ENCODE measurements around the gene PNLIP.

Gene PNLIP

GRCh38 chr10:116587878-116588591 lies 42.3 kb downstream of the PNLIP start:
- peak; percentile 23 for DNase-seq (ENCODE audit: low spot score)

DNA sequence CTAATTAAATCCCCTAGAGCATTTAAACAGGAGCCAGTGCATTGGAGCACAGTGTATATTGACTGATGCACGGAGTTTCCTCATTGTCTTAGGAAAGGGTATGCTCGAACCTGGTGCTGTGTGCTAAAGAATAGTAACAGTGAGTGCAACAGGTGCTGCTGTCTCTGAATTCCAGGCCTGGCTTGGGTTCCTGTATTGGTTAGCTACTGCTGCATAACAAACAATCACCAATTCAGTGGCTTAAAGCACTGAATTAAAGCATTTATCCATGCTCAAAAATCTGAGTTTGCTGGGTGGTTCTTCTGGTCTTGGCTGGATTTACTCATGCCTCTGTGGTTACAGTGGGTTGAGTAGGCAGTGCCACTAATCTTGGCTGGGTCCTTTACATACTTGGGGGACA lies 43.3 kb downstream of the PNLIP start:
- DNase-seq (ENCODE audit: low spot score) = no peak

DNA sequence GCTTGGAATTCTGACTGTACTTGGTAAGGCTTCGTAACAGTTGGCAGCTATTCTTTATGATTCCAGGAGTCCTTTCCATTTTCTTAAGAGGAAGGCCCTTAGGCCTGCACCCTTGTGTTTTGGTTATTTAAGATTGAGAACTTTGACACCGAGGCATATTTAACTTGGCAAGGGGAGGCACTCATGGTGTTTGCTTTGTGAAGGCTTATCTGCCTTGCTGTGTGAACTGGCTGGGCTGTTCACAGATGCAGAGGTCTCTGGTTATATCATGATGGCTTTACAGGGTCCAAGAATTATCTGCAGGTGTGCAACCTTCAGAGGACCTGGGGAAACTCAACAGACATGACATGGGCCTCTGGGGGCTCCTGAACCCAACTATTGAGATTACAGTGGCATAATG lies 44.2 kb downstream of the PNLIP start:
- DNase-seq (ENCODE audit: low spot score) = no peak

DNA sequence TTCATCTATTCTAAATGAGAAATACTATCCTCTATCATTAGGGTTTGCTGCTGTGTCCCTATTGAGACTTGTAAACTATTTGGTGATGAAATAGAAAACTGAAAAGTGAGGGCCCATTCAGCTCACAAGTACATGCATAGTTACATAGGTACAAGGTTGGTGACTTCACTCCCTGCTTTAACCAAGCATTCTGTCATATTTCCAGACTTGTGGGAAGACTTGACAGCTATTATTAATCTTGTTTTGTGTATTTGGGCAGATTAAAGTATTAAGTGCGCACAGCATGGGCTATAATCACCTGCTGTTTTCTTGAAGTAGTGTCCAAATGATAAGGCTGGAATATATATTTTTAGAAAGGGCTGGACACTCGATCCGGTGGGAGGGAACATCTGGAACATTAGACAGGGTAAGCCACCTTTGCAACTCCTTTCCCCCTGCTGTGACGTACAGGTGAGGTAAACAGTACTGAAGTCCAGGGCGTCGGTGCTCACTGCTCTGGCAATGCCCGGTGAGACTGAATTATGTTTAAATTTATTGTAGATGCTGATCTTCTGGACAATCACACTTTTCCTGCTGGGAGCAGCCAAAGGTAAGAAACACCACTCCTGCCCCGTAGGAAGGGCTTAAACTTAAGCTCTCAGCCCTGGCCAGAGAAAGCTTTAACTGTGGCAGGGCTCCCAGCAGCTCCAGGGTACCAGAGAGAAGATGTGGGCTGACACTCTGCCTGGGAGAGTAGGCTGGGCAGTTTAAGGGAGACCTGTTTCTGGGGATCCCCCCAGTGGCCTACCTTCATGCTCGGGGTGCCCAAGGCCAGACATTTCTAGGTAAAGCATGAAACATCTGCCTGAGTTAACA lies 45.1 kb downstream of the PNLIP start, which contains the start of gene PNLIPRP1:
Gene PNLIPRP1, plus strand, starts transcription at position 370 of the 855 bp plus-strand sequence. Its CDS starts 171 bp downstream, at position 541.
- DNase-seq (ENCODE audit: low spot score) = no peak

DNA sequence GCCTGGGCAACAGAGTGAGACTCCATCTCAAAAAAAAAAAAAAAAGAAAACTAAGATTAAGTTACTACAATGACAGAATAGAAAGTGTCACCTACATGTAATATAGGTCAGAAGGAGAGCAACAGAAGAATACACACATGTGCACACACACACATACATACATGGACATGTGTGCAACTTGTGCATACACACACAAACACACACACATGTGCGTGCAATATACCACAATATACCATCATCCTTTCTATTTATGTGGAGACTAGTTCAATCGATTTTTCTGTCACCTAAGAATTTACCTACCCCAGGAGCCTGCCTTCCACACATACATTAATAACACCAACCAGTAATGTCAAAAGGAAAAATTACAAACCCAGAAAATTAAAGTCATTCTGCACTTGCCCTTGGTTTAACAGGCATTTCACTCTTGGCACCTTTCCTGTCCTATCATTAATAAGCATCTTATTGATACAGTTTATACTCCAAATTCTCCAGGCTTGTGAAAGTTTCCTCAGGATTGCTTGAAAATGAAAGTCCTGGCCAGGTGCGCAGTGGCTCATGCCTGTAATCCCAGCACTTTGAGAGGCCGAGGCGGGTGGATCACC lies 47.5 kb downstream of the PNLIP start:
- DNase-seq (ENCODE audit: low spot score) = no peak

- DNase-seq (ENCODE audit: low spot score) = no peak
These were observed 48.8 kb downstream of the PNLIP start for GRCh38 chr10:116594525-116595035.

- DNase-seq (ENCODE audit: low spot score) = no peak
These were observed 50.3 kb downstream of the PNLIP start for GRCh38 chr10:116596062-116596461.

- DNase-seq (ENCODE audit: low spot score) = no peak
These were observed 51.8 kb downstream of the PNLIP start for GRCh38 chr10:116597543-116597942.

- no peak for DNase-seq (ENCODE audit: low spot score)
These were observed 52.6 kb downstream of the PNLIP start for GRCh38 chr10:116598329-116598728.

DNA sequence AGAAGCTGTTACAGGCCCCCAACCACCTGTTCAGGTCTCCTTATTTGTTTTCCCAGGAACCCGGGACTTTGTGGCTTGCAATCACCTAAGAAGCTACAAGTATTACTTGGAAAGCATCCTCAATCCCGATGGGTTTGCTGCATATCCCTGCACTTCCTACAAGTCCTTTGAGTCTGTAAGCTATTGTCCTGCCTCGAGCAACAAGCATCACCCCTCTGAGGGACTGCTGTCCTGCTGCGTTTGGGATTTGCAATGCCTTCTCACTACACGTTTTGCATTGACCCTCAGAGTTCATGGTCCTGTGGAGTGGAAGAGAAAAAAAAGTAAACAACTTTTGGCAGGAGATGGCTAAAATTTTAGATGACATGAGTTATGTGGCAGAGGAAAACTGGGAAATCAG lies 54.3 kb downstream of the PNLIP start:
- no peak for DNase-seq (ENCODE audit: low spot score)

- no peak for DNase-seq (ENCODE audit: low spot score)
These were observed 57.1 kb downstream of the PNLIP start for GRCh38 chr10:116602648-116603400.

DNA sequence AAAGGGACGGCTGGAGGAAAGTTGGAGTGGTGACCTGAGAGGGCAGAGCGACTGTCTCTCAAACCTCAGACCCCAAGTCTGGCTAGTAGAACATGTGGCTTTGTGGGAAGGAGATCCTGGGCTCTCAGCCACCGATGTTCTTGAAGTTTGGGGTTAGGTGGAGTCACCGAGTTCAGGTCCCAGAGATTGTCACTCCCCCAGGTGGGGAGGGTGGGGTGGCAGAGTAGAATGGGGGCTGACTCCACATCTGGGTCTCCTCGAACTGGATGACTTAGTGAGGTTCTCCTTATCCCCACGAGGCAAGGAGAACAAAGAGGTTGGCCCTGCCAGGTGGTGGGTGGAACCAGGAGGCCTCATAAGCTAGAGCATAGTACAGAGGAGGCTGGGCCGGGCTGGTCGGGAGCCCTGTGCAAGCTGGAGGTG lies 60.3 kb downstream of the PNLIP start:
- DNase-seq (ENCODE audit: low spot score) = no peak

DNA sequence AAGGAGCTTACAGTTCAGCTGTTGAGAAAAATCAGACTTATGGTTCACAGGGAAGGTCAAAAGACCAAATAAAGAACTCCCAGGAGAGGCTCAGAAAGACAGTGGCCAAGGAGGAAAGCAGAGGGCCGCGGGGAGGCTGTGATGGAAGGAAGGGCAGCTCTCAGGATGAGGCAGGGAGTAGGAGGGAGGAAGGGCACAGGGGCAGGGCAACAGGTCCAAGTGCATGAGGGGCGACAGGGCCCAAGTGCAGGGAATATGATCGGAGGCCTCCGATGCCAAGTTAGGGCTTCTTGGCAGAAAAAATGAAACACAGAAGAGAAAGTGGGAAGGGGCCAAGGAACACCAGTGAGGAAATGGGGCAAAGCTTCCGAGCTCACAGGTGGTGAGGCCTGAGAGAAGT lies 61.6 kb downstream of the PNLIP start:
- DNase-seq (ENCODE audit: low spot score) = no peak

- DNase-seq (ENCODE audit: low spot score) = peak; percentile 5
These were observed 63.2 kb downstream of the PNLIP start for GRCh38 chr10:116608686-116609594.

DNA sequence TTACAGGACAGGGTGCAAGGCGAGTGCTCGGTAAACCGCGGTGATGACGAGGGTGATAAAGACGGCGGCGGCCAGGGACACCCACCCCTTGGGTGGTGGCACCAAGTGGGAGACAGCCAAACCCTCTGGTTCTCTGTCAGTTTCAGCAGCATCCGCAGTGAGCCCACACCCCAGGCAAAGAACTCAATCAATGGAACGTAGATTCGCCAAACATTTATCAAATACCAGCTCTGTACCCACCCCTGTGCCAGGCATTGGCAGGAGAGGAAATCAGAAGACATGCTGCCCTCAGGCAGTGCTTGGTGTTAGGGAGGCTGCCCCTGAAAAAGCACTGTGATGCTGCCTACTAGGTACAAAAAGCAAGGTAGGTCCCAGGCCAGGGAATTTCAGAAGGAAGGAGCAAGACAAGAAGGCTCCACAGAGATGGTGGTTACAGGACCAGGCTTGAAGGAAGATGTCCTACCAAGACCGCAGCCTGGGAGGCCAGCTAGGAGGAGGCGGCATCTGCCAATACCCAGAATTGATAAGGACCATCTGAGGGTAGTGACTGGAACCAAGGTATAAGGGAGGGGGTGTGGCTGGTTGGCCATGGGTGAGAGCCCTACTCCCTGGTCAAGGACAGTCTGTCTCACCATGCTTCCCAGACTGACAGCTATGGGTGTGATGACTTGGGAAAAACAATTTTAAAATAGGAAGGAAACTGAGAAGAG lies 64.9 kb downstream of the PNLIP start:
- DNase-seq (ENCODE audit: low spot score) = no peak

DNA sequence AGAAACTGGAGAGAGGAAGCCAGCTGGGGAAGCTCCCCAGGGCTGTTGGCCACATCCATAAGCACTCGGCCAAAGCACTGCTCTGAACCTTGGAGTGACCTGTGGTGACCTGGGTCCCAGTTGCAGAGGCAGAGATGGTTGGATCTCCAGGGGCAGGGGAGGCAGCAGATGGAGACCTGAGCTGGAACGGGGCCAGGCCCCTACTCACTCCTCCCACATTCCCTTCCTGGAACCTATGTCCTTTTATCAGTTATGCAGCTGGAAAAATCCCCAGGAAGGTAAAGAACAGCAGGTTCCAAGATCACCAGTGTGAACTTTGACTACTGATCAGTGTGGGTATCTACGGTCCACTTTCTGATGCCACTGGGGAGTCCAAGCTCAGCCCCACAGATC lies 65.4 kb downstream of the PNLIP start:
- DNase-seq (ENCODE audit: low spot score) = no peak

GRCh38 chr10:116612107-116612769 lies 66.5 kb downstream of the PNLIP start:
- no peak for DNase-seq (ENCODE audit: low spot score)

- DNase-seq (ENCODE audit: low spot score) = no peak
These were observed 67.7 kb downstream of the PNLIP start for GRCh38 chr10:116613471-116613870.

GRCh38 chr10:116614796-116615195 lies 69.1 kb downstream of the PNLIP start:
- DNase-seq (ENCODE audit: low spot score) = no peak

Data from RKO (cell line).